Measurements from ENCODE around the gene P4HA3.
A peak's percentile ranks its signal among the peaks of the same experiment; 100 is the strongest.

Gene P4HA3

DNA sequence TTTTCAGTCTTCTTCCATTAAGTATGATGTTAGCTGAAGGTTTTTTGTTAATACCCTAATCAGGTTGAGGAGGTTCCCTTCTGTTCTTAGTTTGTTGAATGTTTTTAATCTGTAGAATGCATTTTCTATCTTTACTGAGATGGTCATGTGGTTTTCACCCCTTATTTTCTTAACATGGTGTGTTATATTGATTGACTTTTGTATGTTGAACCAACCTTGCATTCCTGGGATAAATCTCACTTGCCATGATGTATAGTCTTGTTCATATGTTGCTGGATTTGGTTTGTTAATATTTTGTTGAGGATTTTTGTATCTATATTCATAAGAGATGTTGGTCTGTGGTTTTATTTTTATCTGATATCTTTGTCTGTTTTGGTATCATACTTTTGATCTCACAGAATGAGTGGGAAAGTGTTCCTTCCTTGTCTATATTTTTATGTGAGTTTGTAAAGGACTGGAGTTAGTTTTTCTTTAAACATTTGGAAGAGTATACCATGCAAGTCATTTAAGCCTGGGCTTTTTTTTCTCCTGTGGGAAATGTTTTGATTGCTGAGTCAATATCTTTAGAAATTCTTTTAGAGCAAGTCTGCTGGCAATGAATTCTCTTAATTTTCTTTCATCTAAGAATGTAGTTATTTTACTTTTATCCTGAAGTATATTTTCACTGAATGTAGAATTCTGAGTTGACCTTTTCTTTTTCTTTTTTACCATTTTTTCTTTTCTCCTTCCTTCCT lies 5.5 kb upstream of the P4HA3 start:
- DNase-seq, result no peak

DNA sequence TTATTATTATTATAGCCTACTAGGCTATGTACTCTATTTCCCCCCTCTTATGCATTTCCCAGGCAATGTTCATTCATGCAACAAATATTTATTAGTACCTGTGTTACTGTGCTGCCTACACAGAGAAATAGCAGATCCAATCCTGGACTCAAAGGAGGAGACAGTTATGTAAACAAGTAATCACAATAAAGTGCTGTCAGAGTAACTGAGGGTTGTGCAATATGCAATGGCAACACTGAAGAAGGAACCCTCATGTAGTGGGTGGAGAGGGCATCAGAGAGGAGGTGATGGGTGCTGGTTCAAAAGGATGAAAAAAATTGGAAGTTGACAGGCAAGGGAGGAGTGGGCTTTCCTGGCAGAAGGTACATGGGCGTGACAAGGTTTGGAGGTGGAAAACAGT lies 886 bp upstream of the P4HA3 start:
- no peak for DNase-seq

DNA sequence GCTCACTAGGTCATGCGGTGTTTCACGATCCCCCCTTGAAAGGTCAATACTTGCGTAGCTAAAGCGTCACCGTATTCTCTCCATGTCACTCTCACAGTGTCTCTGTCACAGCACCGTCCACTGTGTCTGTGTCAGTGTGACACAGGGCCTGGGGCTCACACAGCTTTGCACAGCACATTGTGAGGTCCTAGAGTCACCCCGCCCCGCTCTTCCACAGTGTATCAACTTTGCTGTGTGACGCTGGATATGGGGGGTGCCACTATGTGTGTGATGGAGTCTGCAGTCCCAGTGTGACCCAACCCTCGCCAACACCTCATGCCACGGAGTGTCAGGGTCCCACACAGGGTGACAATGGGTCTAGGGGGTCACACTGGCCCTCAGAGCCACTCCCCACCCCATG lies 583 bp downstream of the P4HA3 start:
- no peak for DNase-seq

DNA sequence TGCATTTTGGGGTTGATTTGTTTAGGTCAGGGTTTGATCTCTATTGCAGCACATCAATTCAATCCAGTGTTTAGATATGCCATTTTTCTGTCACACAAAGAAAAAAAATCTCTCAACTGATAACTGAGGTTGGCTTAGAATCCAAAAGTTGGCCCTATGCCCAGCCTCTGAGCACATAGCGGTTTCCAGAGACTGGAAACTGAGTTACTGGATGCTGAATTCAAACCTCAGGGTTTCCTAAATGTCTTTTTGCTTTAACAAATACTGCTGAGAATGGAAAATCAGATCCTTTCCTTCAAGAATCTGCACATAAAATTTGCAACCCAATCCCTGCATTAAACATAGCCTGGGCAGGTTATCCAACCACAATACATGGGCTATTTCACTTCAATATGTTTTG lies 4.0 kb downstream of the P4HA3 start:
- DNase-seq, result no peak

DNA sequence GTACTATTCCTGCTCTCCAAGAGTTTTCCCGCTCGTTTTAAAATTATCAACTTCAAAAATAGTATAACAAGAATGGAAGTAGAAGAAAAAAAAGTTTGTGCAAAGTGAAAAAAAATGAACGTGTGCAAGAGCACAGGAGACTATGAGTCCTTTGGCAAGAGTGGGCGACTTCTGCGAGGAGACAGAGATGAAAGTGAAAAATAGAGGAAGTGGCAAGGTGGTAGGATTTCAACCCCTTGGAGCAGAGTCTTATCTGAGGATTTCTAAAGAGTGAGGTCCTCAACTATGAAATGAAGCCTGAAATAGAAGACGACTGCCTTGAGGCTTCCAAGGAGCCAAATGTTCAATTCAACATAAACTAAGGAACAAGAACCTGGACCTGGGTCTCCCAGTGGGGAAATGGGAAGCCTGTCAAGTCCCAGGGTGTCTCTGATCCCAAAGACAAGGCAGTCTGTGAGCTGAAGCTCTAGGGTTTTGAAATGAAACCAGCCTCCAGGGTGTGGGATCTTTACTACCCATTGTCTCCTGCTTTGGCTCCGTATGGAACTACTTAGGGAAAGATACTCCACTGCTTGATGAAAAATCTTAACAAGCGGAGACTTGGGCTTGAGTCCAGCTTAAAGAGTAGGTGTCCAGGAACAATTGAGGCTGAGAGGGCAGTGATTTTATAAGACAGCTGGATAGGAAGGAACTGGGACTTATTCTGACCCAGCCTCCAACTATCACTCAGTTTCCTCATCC lies 4.8 kb downstream of the P4HA3 start:
- no peak for DNase-seq

DNA sequence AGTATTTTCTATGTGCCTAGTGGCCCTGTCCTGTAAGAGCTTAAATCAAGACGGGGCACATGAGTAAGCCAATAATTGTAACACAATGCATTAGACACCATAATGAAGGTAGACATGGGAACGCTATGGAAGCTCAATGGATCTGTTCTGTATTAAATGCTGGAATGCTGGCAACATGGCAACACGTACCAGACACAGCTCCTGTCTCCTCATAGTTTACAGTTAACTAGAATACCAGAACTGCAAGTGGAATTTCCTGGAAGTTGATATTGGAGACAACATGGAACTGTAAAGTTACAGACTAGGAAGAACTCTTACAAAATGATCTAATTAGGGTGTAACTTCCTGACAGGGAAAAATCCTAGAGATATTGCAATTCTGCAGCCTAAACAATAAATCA lies 12.4 kb downstream of the P4HA3 start:
- no peak for DNase-seq

DNA sequence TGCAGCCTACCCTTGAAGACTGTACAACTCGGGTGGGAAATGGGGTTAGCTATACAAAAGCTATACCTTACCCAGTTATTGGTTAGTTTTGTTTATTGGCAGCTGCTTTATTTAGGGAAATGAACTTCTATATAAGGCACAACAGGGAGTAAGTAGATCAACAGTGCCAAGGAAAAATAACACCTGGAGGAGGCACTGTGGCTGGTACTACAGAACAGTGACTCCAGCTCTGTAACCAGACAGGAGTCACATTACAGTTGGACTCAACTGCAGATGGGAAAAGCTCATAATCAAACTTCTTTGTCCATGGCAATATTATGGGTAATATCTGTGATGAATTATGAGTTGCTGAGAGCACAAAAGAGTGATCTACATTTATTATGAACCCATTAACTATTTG lies 14.0 kb downstream of the P4HA3 start:
- DNase-seq, result no peak

DNA sequence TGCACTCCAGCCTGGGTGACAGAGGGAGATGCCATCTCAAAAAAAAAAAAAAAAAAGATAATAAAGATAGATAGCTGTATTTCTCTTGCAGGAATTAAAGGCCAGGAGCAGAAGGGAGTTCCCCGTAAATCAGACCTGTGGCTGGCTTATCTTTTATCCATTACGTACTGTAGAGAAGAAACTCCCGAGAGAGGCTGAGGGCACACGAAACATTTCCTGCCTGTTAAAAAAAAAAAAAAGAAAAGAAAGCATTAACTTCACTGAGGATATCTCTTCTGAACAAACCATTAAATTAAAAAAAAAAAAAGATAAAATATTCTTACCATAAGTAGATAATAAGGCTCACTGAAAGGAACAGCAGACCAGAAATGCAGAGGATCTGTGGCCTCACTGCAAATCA lies 22.5 kb downstream of the P4HA3 start:
- no peak for DNase-seq

DNA sequence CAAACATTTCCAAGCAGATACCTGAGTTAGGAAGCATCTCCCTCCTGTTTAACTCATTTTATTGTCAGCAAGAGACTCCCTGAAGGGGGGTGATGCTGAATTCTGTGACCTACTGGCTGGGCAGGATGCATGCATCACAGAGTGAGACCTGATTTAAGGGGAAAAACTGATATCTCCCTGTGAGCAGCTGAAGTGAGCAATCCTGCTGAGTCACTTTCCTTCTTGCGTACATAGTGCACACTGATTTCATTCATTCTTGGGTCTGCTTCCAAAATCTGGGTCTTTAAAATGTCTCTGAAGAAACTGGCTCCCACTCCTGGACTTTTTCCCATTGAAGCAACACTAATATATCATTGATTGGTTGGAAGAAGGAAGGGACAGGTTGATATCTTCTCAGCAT lies 23.3 kb downstream of the P4HA3 start:
- no peak for DNase-seq

DNA sequence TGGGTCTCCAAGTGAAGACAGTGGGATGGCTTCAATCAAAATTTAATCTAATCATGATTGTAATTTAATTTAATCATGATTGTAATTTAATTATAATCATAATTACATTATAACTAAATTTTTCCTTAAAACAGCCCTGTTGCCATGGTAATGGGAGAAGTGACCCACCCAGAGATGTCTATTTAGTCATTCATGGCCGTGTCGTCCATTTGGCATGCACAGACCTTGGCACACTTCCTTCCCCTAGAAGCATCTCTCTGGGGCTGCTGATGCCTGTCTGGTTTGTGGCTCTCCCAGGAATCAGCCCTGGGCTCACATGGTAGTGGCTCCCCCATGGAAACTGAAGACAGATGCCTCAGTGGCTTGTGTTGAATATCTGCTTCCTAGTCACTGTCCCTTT lies 27.0 kb downstream of the P4HA3 start:
- DNase-seq, result no peak

DNA sequence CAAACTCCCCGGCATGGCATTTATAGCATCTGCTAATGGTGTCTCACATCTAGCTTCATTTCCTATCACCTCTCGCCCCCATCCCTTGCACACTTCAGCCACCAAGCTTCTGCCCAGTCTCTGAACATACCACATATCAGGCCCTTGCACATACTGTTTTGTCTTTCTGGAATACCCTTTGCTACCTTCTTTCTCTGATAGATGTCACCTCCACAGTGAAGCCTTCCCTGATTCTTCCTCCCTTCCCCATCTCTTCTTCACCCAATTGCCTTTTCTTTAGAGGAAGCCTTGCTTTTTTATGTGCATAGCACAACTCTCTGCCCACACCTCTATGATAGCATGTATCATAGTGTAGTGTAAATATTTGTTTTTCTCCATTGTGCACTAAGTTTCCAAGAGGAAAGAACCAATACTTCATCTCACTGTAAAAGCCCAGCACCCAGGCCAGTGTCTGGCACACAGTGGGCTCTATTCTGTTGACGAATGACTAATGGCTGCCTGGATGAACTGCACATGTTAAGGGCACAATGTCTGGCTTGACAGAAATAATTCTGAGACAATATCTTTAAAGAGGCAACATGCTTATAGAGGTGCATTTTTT lies 27.8 kb downstream of the P4HA3 start:
- no peak for DNase-seq

DNA sequence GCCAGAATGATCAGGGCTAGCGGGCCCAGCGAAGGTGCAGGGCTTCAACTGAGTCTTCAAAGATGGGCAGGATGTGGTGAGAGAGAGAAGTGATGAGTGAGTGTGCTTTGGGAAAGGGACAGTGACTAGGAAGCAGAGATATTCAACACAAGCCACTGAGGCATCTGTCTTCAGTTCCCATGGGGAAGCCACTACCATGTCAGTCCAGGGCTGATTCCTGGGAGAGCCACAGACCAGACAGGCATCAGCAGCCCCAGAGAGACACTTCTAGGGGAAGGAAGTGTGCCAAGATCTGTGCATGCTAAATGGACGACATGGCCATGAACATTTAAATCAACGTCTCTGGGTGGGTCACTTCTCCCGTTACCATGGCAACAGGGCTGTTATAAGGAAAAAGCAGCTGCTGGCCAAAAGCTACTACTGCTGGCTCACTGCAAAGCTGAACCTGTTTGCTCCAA lies 28.5 kb downstream of the P4HA3 start:
- DNase-seq, result peak; percentile 30

DNA sequence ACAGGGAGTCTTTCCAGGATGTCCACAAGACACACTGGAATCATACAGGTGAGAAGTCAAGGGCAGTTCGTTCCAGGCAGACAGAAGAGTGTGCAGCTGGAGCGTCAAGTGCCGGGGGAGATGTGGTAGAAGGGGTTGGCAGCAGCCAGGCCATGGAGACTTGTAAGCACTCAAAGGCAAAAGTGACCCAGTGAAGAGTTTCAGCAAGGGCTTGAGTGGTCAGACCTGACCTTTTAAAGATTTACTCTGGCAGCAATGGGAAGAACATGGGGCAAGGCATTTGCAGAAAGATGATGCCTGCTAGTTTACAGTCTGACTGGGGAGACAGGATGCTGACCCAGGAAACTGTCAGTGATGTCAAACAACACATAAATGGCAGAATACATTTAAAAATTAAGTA lies 29.0 kb downstream of the P4HA3 start:
- no peak for DNase-seq

DNA sequence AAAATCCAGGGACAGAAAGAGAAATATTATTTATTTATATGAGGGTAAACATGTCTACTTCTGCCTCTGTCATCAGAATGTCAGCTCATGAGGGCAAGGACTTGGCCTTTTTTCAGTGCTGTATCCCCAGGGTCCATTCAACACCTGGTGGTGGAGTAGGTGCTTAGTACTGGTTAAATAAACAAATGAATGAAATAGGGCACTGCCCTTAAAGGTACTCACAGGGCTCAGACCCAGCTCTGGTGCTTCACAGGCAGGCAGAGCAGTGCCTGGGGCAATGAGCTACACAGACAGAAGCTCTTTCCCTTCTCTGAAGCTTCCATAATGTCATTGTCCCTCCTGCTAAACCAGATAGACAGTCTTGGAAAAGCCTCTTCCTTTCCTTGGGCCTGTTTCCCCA lies 30.9 kb downstream of the P4HA3 start:
- no peak for DNase-seq

DNA sequence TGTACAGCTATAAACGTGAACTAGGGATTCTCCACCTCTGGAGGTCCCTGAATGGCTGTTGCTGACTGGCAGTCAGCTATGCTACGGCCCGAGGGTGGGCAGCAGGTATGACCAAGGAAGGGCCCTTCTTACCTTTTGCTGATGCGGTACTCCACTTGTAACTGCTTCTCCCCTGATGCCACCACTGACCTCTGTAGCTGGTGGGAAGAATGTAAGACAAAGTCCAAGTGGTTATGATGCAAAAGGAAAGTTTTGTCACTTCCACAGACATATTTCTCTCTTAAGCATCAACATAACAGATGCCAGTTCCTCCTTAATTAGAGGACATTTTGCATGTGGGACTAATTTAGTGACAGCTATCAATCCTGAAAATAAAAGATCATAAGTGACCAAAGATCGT lies 32.2 kb downstream of the P4HA3 start:
- DNase-seq, result no peak

DNA sequence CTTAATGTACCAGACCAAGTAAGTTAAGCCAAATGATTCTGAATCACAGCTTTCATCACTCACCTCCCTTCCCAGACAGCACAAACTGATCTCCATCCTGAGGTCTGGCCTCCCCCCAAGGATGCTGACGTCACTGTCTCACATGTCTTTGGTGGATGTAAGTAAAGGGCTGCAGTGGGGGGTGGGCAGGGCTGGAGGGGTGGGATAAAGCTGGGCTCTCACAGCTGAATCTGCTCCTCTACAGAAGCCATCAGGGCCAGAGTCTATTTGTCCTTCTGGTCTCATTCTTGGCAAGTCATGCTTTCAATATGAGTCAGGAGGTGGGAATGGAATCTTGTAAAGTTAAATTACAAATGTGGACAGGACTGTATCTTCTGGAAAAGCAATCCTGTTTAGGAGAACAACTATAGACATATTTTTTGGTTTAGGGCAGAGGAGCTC lies 32.7 kb downstream of the P4HA3 start:
- DNase-seq, result no peak

DNA sequence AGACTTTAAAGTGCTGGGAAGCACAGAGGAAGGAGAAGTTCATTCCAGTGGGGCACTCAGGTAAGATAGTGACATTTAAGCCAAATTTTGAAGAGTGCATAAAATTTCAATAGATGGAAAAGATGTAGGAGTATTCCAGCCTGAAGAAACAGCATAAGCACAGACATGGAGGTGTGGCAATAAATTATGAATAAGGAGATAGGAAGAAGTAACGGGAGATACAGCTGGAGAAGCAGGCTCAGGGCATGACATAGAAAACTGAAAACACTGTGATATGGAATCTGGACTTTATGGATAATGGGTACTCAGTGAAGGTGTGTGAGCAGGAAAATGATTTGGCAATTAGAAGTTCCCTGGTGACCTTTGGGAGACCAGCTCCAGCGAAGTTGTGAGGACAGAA lies 33.3 kb downstream of the P4HA3 start:
- DNase-seq, result no peak

DNA sequence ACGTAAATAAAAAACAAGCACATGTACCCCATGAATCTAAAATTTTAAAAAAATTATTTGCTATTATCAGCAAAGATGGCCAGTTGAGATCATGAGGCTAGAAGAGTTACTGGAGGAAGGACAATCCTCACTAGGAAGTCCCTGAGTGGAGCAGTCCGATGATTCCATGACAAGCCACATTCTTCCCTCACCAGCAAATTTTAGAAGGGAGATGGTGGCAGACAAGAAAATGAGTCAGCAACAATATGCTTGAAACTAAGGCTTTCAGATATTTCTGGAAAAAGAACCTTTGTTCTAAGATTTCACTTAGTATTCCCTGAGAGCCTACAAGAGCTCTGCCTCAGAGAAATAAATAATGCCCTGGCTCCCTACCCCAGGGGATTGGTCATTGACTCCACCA lies 34.9 kb downstream of the P4HA3 start:
- no peak for DNase-seq

DNA sequence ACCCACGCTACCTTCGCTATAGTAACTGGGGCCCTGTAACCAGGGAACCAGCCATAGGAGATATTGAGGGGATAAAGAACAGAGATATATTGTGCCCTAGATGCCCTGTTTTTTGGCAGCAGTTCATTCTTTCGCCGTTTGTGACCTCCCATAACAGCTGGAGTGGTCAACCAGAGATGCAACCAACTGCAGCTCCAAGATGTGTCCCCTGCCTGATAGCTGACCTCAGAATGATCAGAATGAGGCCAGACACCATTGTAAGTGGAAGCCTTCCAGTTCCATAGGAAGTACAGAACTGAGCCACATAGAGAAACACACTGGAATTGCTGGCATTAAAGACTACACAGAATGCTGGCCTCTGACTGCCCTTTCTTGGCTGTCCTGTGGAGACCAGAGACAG lies 39.2 kb downstream of the P4HA3 start:
- no peak for DNase-seq

DNA sequence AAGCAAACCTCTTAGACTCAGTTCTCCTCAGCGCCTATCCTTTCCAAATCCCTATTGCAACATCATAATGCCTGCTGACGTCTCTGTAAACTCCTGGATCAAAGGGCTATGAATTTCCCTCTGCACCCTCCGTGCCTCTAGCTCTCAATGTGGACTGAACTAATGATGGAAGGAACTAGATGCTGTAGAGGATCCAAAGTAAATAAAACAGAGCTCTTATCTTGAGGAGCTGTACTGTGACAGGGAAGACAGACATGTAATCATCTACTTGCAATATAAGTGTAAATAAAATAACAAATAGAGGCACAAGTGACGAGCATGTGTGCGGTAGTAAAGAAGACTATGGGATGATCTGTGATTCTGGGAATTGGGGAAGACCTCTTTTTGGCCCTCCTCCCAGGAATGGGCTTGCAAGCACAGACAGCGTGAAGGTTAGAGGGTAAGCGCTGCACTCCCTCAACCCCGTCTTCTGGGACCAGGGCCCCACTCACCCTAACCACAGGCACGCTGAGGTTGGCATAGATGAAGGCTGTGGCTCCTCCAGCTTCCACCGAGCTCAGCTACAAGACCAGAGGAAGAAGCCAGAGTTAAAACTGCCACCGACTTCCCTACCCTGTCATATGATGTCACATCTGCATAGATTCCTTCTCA lies 42.2 kb downstream of the P4HA3 start:
- no peak for DNase-seq

DNA sequence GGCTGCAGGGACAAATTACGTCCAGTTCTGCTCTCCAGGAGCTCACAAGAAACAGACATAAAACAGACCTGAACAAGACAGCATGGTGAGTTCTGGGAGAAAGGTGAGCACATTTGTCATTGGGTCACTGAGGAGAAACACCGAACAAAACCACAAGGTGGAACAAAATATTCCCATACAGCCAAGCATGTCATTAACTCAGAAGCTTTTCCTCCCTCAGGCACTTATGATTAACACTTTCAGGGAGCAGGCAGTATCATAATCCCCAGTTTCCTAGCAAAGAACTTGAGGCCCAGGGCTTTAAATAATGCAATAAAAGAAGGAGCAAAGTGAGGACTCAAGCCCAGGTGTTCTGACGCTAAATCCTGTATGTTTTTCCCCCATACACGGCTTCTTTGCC lies 43.0 kb downstream of the P4HA3 start:
- no peak for DNase-seq

DNA sequence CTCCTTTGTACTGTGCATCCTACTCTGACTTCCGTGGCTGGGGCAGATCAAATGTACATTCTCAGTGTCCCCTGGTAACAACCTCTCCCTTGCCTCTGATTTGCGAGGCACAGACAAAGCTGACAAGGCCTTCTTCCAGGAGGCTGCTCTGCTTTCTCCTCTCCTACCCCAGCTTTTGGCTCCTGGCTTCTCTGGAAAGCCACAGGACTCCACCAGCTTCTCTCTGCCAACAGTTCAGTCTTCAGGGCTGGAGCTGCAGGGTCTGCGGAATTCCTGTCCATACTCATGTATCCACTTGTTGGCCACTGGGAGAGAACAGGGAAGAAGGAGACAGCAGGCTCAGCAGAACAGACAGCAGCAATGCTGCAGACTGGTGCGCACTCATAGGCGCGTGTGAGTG lies 44.4 kb downstream of the P4HA3 start:
- DNase-seq, result no peak

DNA sequence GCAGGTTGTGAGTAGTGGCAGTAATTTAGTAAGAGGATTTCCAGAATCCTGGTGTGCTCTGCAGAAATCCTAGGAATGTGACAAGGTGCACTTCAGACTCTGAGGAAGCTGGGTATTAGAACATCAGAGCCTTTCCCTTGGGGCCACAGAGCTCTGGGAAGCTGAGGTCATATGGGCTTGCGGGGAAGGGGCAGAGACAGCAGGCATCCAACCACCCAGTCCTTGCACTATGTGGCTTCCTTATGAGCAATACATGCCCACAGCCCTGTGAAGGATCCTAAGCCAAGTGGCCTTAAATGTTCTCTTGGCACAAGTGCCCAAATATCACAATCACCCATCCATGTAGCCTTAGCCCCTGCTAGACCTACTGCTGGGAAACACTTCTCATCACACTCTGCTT lies 46.2 kb downstream of the P4HA3 start:
- DNase-seq, result no peak

DNA sequence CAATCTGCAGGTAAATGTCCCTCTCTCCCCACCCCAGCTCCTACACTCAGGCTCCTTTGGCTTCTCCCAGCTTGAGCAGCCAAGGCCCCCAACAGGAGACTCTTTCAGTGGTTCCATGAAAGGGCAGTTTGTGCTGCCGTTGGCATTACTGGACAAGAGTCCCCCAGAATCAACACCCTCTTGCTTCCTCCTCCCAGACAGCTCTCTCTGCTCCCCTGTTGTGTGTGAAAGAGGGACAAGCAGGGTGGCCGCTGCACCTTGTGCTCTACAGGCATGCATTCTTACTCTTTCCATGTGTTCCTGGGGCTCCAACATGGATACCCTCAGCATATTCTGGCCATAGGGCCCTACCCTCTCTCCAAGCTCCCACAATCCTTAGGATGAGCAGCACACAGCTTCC lies 48.7 kb downstream of the P4HA3 start:
- DNase-seq, result no peak

All from NCI-H446 treated with DMSO at 0.1 percent for 48 hours (cell line).